ENCODE results near the gene SPDYE4. TPM values are rescaled to one million over a fixed set of nuclear protein-coding genes. Genes with fewer than 3 reads are reported as not detected.

Gene SPDYE4
- total RNA-seq, 2 donors from 2014 or later = 0.91 TPM; not detected in 1

GRCh38 chr17:8709006-8709405 is 49.3 kb downstream of the SPDYE4 start:
- no peak overlapping the region for H3K27ac ChIP-seq
- intact Hi-C loops (cut with DNase I) = no loop called here
- 55% methylated on average over 1 of the region's 1 CpG for WGBS

GRCh38 chr17:8708025-8708461 is 50.3 kb downstream of the SPDYE4 start:
- no peaks in the 10 kb centered on the region for H3K9me3 ChIP-seq
- WGBS = 68% methylated on average over 5 of the region's 5 CpGs
- H3K27ac ChIP-seq = no peak overlapping the region
- intact Hi-C loops (cut with DNase I) = no loop called here
- H3K4me1 ChIP-seq (replicated peaks) = no peaks in the 10 kb centered on the region
- H3K4me3 ChIP-seq = no peak overlapping the region
- no peaks in the 10 kb centered on the region for H3K27me3 ChIP-seq (replicated peaks; ENCODE audit: insufficient read depth)
- no peak for DNase-seq (ENCODE audit: low spot score)
- H3K36me3 ChIP-seq = no peaks in the 10 kb centered on the region
- TF ChIP-seq POLR2A (IDR thresholded peaks at IDR 0.05) (no peak), POLR2AphosphoS5 (IDR thresholded peaks at IDR 0.05) (no peak), CTCF (IDR thresholded peaks at IDR 0.05) (no peak)

More at GRCh38 chr17:8709006-8709405, 49.3 kb downstream of the SPDYE4 start:
- no peaks in the 10 kb centered on the region for H3K4me1 ChIP-seq (replicated peaks)
- no peaks in the 10 kb centered on the region for H3K9me3 ChIP-seq
- H3K27me3 ChIP-seq (replicated peaks; ENCODE audit: insufficient read depth) = no peaks in the 10 kb centered on the region
- TF ChIP-seq POLR2AphosphoS5 (IDR thresholded peaks at IDR 0.05) (no peak), POLR2A (IDR thresholded peaks at IDR 0.05) (no peak), CTCF (IDR thresholded peaks at IDR 0.05) (no peak)
- DNase-seq (ENCODE audit: low spot score) = no peak
- no peak overlapping the region for H3K4me3 ChIP-seq
- no peaks in the 10 kb centered on the region for H3K36me3 ChIP-seq

GRCh38 chr17:8707332-8708024 is 50.9 kb downstream of the SPDYE4 start:
- H3K4me1 ChIP-seq (replicated peaks) = no peaks in the 10 kb centered on the region
- intact Hi-C loops (cut with DNase I) = no loop called here
- no peaks in the 10 kb centered on the region for H3K9me3 ChIP-seq
- H3K27me3 ChIP-seq (replicated peaks; ENCODE audit: insufficient read depth) = no peaks in the 10 kb centered on the region
- H3K36me3 ChIP-seq = no peaks in the 10 kb centered on the region
- H3K4me3 ChIP-seq = no peak overlapping the region
- H3K27ac ChIP-seq = no peak overlapping the region
- TF ChIP-seq POLR2AphosphoS5 (IDR thresholded peaks at IDR 0.05) (no peak), CTCF (IDR thresholded peaks at IDR 0.05) (no peak), POLR2A (IDR thresholded peaks at IDR 0.05) (no peak)
- DNase-seq (ENCODE audit: low spot score) = no peak
- 67% methylated on average over 11 of the region's 11 CpGs for WGBS

DNA sequence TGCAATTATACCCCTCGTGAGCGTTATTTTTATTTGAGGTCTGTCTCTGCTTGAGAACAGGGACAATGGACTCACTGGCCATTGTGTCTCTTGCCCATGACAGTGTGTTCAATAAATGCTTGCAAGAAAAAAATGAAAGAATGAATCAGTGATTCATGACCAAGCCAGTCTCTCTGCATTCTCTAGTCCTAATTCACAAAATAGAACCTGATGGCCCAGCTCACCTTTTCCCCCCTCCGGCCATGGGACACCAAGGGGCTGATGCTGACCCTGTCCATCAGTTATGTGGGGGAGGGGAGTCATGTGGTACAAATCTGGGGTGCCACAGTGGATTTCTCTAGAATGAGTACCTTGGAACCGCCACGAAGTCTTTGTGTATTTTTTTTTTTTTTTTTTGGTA is 51.9 kb downstream of the SPDYE4 start:
- Histone ChIP-seq H3K4me3 (no peak overlapping the region), H3K27me3 (replicated peaks; ENCODE audit: insufficient read depth) (no peaks in the 10 kb centered on the region), H3K9me3 (no peaks in the 10 kb centered on the region), H3K36me3 (no peaks in the 10 kb centered on the region), H3K4me1 (replicated peaks) (no peaks in the 10 kb centered on the region), H3K27ac (no peak overlapping the region)
- intact Hi-C loops (cut with DNase I) = no loop called here
- WGBS = 77% methylated on average over 5 of the region's 5 CpGs
- no peak for DNase-seq (ENCODE audit: low spot score)
- no peak for TF ChIP-seq POLR2AphosphoS5 (IDR thresholded peaks at IDR 0.05)
- no peak for TF ChIP-seq POLR2A (IDR thresholded peaks at IDR 0.05)
- TF ChIP-seq CTCF (IDR thresholded peaks at IDR 0.05) = no peak

GRCh38 chr17:8705427-8705826 is 52.9 kb downstream of the SPDYE4 start:
- Histone ChIP-seq H3K27ac (no peak overlapping the region), H3K4me3 (no peak overlapping the region), H3K4me1 (replicated peaks) (no peaks in the 10 kb centered on the region), H3K27me3 (replicated peaks; ENCODE audit: insufficient read depth) (no peaks in the 10 kb centered on the region), H3K9me3 (no peaks in the 10 kb centered on the region), H3K36me3 (no peaks in the 10 kb centered on the region)
- DNase-seq (ENCODE audit: low spot score) = no peak
- TF ChIP-seq CTCF (IDR thresholded peaks at IDR 0.05) = no peak
- no peak for TF ChIP-seq POLR2AphosphoS5 (IDR thresholded peaks at IDR 0.05)
- TF ChIP-seq POLR2A (IDR thresholded peaks at IDR 0.05) = no peak
- 94% methylated on average over 5 of the region's 5 CpGs for WGBS
- intact Hi-C loops (cut with DNase I) = no loop called here

Data from prostate gland (tissue), 2 donors.